ENCODE results near the gene RALY.
"Not testable (repeated sequence)": the region's sequence is repeated elsewhere in the genome, so short reads cannot be mapped to it uniquely, and the experiment has no call there.

The RALY gene

GRCh38 chr20:34105978-34106675 lies 112.4 kb downstream of the RALY start:
- no peak for DNase-seq (ENCODE audit: low spot score)

GRCh38 chr20:34108616-34109174 lies 115.0 kb downstream of the RALY start:
- no peak for DNase-seq (ENCODE audit: low spot score)

GRCh38 chr20:34109442-34109841 lies 115.7 kb downstream of the RALY start:
- DNase-seq (ENCODE audit: low spot score) = no peak

GRCh38 chr20:34110025-34110744 lies 116.5 kb downstream of the RALY start:
- DNase-seq (ENCODE audit: low spot score) = no peak

GRCh38 chr20:34110745-34111641 lies 117.3 kb downstream of the RALY start:
- DNase-seq (ENCODE audit: low spot score) = peak; percentile 41

- DNase-seq (ENCODE audit: low spot score) = peak; percentile 99
These were observed 118.2 kb downstream of the RALY start, which contains the start of gene EIF2S2 for GRCh38 chr20:34111702-34112599. EIF2S2 (minus strand) TSS chr20:34112243; CDS start chr20:34112110, 133 bp downstream.

- DNase-seq (ENCODE audit: low spot score) = no peak
These were observed 118.9 kb downstream of the RALY start for GRCh38 chr20:34112600-34113101.

GRCh38 chr20:34114809-34115208 lies 121.1 kb downstream of the RALY start:
- no peak for DNase-seq (ENCODE audit: low spot score)

- DNase-seq (ENCODE audit: low spot score) = no peak
These were observed 121.5 kb downstream of the RALY start for GRCh38 chr20:34115232-34115631.

GRCh38 chr20:34120213-34120612 lies 126.5 kb downstream of the RALY start:
- DNase-seq (ENCODE audit: low spot score) = no peak

GRCh38 chr20:34122274-34122980 lies 128.7 kb downstream of the RALY start:
- no peak for DNase-seq (ENCODE audit: low spot score)

- DNase-seq (ENCODE audit: low spot score) = no peak
These were observed 129.6 kb downstream of the RALY start for GRCh38 chr20:34123309-34123708.

- DNase-seq (ENCODE audit: low spot score) = no peak
These were observed 130.9 kb downstream of the RALY start for GRCh38 chr20:34124469-34125249.

GRCh38 chr20:34127792-34128191 lies 134.1 kb downstream of the RALY start:
- no peak for DNase-seq (ENCODE audit: low spot score)

GRCh38 chr20:34129518-34130162 lies 135.9 kb downstream of the RALY start:
- peak; percentile 87 for DNase-seq (ENCODE audit: low spot score)

GRCh38 chr20:34131491-34131890 lies 137.8 kb downstream of the RALY start:
- DNase-seq (ENCODE audit: low spot score) = no peak

GRCh38 chr20:34132491-34132890 lies 138.8 kb downstream of the RALY start:
- DNase-seq (ENCODE audit: low spot score) = not testable (repeated sequence)

GRCh38 chr20:34132943-34133342 lies 139.2 kb downstream of the RALY start:
- not testable (repeated sequence) for DNase-seq (ENCODE audit: low spot score)

- DNase-seq (ENCODE audit: low spot score) = not testable (repeated sequence)
These were observed 139.7 kb downstream of the RALY start for GRCh38 chr20:34133365-34133860.

All from hematopoietic multipotent progenitor cell treated with erythropoietin and hydrocortisone succinate and interleukin-3 and kit ligand, for 15 days (in vitro differentiated cells).